DND-41 (cell line): ENCODE measurements around the gene C14orf119.

Source experiments
- CTCF ChIP-seq: IDR thresholded peaks from 2 replicates; pipeline ENCODE4 v1.5.1; 2012; ENCODE audit warnings: borderline replicate concordance, low read length, moderate library complexity, mild to moderate bottlenecking; ENCODE audit not compliant: poor library complexity, severe bottlenecking; ENCODE audit errors: extremely low read depth
- EZH2 ChIP-seq: IDR thresholded peaks from 3 replicates; pipeline ENCODE4 v1.6.1; 2012; ENCODE audit warnings: borderline replicate concordance, low read depth, mild to moderate bottlenecking, moderate library complexity, low read length, inconsistent platforms; ENCODE audit not compliant: severe bottlenecking

- TF ChIP-seq CTCF (no peak), EZH2 (no peak)
These were observed 17.3 kb downstream of the C14orf119 start for GRCh38 chr14:23112359-23113178.
